ENCODE results near the gene WIPF1. TPM values are rescaled to one million over a fixed set of nuclear protein-coding genes. Genes with fewer than 3 reads are reported as not detected.

WIPF1 gene
- total and polyA plus RNA-seq, 2 experiments from 2014 or later, result 20.1 to 32.7 TPM

DNA sequence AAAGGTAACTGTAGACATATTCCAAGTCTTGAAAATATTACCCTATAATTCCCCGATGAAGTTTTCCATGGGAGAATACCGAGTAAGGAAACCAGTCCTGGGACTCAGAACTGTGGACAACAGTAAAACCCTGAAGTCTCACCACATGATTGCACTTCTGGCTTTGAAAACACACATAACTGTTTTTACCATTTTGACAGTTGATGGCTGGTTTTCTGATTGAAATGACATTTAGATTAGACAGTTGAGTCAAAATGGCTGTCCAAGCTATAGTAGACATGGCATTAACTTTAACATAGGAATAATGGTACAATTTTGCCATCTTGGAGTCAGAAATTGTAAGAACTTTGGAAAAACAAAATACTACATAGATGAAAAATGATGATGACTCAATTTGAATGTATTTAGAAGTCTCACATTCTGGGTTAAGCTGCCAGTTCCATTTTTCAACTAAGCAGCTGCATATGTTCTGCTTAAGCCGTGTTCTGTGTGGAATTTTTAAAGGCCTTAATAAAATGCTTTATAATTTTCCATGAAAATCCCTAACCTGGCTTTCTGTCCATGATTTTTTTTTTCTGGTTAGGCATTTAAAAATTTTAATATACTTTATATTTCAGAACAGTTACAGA, 38.3 kb upstream of the WIPF1 start:
- Histone ChIP-seq H2AFZ (no peak overlapping the region), H3K36me3 (replicated peaks; ENCODE audit: insufficient read depth, low read depth) (no peaks in the 10 kb centered on the region), H3K79me2 (no peaks in the 10 kb centered on the region), H3K27ac (no peak overlapping the region), H3K9me2 (replicated peaks; ENCODE audit: insufficient read depth) (no peaks in the 10 kb centered on the region), H3K9me3 (ENCODE audit: low read depth) (no peaks in the 10 kb centered on the region), H3K27me3 (no peaks in the 10 kb centered on the region), H3K4me3 (no peak overlapping the region), H4K20me1 (ENCODE audit: insufficient read depth, poor library complexity, severe bottlenecking) (no peaks in the 10 kb centered on the region), H3K4me1 (ENCODE audit: insufficient read depth) (peaks cover 16% of the 10 kb centered on the region), H3K4me2 (no peak overlapping the region)
- WGBS (ENCODE audit: low lambda C conversion rate, missing lambda C conversion rate), result 92% methylated on average over 3 of the region's 3 CpGs
- DNase-seq (ENCODE audit: low spot score), result no peak
- TF ChIP-seq EZH2 (IDR thresholded peaks at IDR 0.05; ENCODE audit: borderline replicate concordance), result no peak

DNA sequence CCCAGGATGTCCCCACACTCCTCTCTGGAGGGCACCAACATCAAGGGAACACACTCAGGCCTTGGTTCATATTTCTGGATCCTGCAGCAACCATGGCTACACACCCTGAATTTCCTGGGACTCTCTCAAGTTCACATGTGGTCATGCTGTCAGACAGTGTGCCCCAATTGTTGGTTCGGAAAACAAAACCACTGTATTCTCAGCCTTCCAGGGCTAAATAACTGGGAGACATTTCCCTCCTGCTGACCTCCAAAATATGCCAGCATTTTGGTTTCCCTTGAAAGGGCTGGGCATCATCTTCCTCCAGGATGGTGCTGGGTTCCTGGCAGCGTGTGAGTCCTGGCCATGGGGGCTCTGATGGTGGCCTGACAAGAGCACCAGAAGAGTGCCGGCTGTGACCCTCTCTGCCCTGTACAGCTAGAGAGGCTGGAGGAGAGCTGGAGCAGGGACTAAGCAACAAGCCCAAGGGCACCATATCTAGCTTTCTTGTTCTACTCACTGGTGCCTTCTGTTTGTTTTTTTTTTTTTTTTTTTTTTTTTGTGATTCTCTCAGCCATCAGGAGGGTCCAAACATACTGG, 37.5 kb upstream of the WIPF1 start:
- Histone ChIP-seq H3K27ac (peak overlapping the region; percentile 74), H4K20me1 (ENCODE audit: insufficient read depth, poor library complexity, severe bottlenecking) (no peaks in the 10 kb centered on the region), H3K9me2 (replicated peaks; ENCODE audit: insufficient read depth) (no peaks in the 10 kb centered on the region), H3K4me2 (no peak overlapping the region), H3K4me3 (no peak overlapping the region), H3K79me2 (no peaks in the 10 kb centered on the region), H3K27me3 (no peaks in the 10 kb centered on the region), H2AFZ (no peak overlapping the region), H3K9me3 (ENCODE audit: low read depth) (no peaks in the 10 kb centered on the region), H3K36me3 (replicated peaks; ENCODE audit: insufficient read depth, low read depth) (no peaks in the 10 kb centered on the region), H3K4me1 (ENCODE audit: insufficient read depth) (peaks cover 16% of the 10 kb centered on the region)
- 94% methylated on average over 3 of the region's 3 CpGs for WGBS (ENCODE audit: low lambda C conversion rate, missing lambda C conversion rate)
- TF ChIP-seq EZH2phosphoT487 (IDR thresholded peaks at IDR 0.05; ENCODE audit: low read depth, severe bottlenecking, unreplicated experiment), result no peak
- TF ChIP-seq, protein P1, sequence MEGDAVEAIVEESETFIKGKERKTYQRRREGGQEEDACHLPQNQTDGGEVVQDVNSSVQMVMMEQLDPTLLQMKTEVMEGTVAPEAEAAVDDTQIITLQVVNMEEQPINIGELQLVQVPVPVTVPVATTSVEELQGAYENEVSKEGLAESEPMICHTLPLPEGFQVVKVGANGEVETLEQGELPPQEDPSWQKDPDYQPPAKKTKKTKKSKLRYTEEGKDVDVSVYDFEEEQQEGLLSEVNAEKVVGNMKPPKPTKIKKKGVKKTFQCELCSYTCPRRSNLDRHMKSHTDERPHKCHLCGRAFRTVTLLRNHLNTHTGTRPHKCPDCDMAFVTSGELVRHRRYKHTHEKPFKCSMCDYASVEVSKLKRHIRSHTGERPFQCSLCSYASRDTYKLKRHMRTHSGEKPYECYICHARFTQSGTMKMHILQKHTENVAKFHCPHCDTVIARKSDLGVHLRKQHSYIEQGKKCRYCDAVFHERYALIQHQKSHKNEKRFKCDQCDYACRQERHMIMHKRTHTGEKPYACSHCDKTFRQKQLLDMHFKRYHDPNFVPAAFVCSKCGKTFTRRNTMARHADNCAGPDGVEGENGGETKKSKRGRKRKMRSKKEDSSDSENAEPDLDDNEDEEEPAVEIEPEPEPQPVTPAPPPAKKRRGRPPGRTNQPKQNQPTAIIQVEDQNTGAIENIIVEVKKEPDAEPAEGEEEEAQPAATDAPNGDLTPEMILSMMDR (IDR thresholded peaks at IDR 0.05; ENCODE audit: poor library complexity), result no peak
- TF ChIP-seq EZH2 (IDR thresholded peaks at IDR 0.05; ENCODE audit: borderline replicate concordance), result no peak
- DNase-seq (ENCODE audit: low spot score), result no peak

DNA sequence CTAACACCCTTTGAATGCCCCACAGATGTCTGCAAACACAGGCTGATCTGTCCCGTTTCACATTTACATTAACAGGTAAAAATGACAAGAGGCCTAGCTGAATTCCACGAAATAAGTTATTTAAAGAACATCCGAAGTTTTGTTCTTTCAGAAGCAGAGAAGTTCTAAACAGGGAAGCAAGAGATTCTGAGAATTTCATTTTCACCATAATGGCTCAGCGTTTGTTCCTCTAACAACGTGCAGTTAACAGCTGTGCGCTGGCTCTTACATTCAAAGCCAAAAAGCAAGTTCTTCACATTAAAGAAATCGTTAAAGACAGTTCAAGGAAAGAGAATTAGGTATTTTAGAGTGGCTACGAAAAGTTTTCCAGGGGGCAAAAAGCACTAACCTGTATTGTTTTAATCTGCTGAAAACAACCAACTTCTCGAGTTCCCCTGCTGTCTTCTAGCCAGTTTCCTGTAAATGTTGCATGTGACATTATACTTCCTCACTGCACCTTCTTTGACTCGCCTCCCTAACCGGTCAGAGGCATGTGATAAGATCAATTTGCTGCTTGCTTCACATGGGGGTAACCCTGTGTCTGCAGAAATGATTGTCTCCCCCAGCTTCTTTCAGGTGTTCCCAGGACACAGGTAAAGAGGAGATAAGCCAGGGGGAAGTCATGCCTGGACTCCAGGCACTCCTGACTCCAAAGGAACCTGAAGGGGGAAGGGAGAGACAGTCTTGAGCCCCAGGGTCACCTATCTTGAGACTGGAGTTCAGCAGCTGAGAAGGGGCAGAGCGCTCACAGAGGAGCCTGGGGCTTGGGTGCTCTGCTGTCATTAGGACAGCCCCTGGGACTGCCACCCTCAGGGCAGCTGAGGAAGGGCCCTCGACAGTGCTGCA, 36.8 kb upstream of the WIPF1 start:
- Histone ChIP-seq H3K4me1 (ENCODE audit: insufficient read depth) (peaks cover 16% of the 10 kb centered on the region), H3K79me2 (no peaks in the 10 kb centered on the region), H3K27me3 (no peaks in the 10 kb centered on the region), H3K4me3 (no peak overlapping the region), H3K9me3 (ENCODE audit: low read depth) (no peaks in the 10 kb centered on the region), H3K36me3 (replicated peaks; ENCODE audit: insufficient read depth, low read depth) (no peaks in the 10 kb centered on the region), H2AFZ (peak overlapping the region; percentile 32), H4K20me1 (ENCODE audit: insufficient read depth, poor library complexity, severe bottlenecking) (no peaks in the 10 kb centered on the region), H3K9me2 (replicated peaks; ENCODE audit: insufficient read depth) (no peaks in the 10 kb centered on the region), H3K4me2 (peak overlapping the region; percentile 53), H3K27ac (peak overlapping the region; percentile 74)
- DNase-seq (ENCODE audit: low spot score), result no peak
- TF ChIP-seq, protein P1 (IDR thresholded peaks at IDR 0.05; ENCODE audit: poor library complexity), result no peak
- TF ChIP-seq EZH2phosphoT487 (IDR thresholded peaks at IDR 0.05; ENCODE audit: low read depth, severe bottlenecking, unreplicated experiment) (no peak), EZH2 (IDR thresholded peaks at IDR 0.05; ENCODE audit: borderline replicate concordance) (no peak)
- 62% methylated on average over 13 of the region's 13 CpGs for WGBS (ENCODE audit: low lambda C conversion rate, missing lambda C conversion rate)

DNA sequence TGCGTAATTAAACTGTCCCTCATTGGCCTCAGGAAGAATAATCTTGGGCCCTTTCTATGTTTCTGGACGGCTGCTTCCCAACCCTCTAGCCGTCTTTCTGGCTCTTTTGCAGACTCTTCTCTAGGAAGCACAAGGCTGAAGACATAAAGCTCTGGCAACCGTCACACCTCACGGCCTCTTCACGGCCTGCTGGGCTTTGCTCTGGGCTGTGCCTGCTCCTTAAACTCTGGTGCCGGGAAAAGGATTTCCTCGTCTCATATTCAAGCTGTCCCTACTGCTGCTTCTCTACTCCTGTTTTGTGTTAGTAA, 36.0 kb upstream of the WIPF1 start:
- no peak overlapping the region for H3K4me3 ChIP-seq
- H3K4me1 ChIP-seq (ENCODE audit: insufficient read depth), result peaks cover 16% of the 10 kb centered on the region
- H3K79me2 ChIP-seq, result no peaks in the 10 kb centered on the region
- no peaks in the 10 kb centered on the region for H3K27me3 ChIP-seq
- H3K27ac ChIP-seq, result peak overlapping the region; percentile 74
- no peaks in the 10 kb centered on the region for H3K9me3 ChIP-seq (ENCODE audit: low read depth)
- no peaks in the 10 kb centered on the region for H3K36me3 ChIP-seq (replicated peaks; ENCODE audit: insufficient read depth, low read depth)
- H4K20me1 ChIP-seq (ENCODE audit: insufficient read depth, poor library complexity, severe bottlenecking), result no peaks in the 10 kb centered on the region
- peak overlapping the region; percentile 53 for H3K4me2 ChIP-seq
- TF ChIP-seq EZH2phosphoT487 (IDR thresholded peaks at IDR 0.05; ENCODE audit: low read depth, severe bottlenecking, unreplicated experiment), result no peak
- no peak for TF ChIP-seq EZH2 (IDR thresholded peaks at IDR 0.05; ENCODE audit: borderline replicate concordance)
- TF ChIP-seq, protein P1 (IDR thresholded peaks at IDR 0.05; ENCODE audit: poor library complexity), result no peak
- H3K9me2 ChIP-seq (replicated peaks; ENCODE audit: insufficient read depth), result no peaks in the 10 kb centered on the region
- DNase-seq (ENCODE audit: low spot score), result peak; percentile 27
- peak overlapping the region; percentile 57 for H2AFZ ChIP-seq
- 55% methylated on average over 8 of the region's 8 CpGs for WGBS (ENCODE audit: low lambda C conversion rate, missing lambda C conversion rate)

Data from hepatocyte (in vitro differentiated cells).